ENCODE data around the gene PMFBP1. TPM values are rescaled to one million over a fixed set of nuclear protein-coding genes. Genes with fewer than 3 reads are reported as not detected.

PMFBP1 gene
- total and polyA plus RNA-seq, 2 experiments from 2014 or later: 2.6 to 3.3 TPM

GRCh38 chr16:72171236-72171635 lies 719 bp downstream of the PMFBP1 start:
- no peaks in the 10 kb centered on the region for H3K27me3 ChIP-seq (ENCODE audit: insufficient read depth)
- no peak overlapping the region for H3K4me3 Mint-ChIP-seq
- no peaks in the 10 kb centered on the region for H3K4me1 ChIP-seq (ENCODE audit: insufficient read depth)
- no peaks in the 10 kb centered on the region for H3K27me3 Mint-ChIP-seq (ENCODE audit: insufficient read depth, low read depth, poor library complexity)
- DNase-seq (ENCODE audit: low spot score) (no peak), ATAC-seq (no peak)
- no peaks in the 10 kb centered on the region for H3F3A ChIP-seq (replicated peaks; ENCODE audit: low read depth)
- H2AFZ ChIP-seq: no peak overlapping the region
- no peaks in the 10 kb centered on the region for H3K4me1 Mint-ChIP-seq
- no peak overlapping the region for H3K27ac ChIP-seq (ENCODE audit: low read depth)
- no peak overlapping the region for H3K4me3 ChIP-seq
- H3K9me3 Mint-ChIP-seq: no peaks in the 10 kb centered on the region; the same call in 1 of the 3 replicates
- no peaks in the 10 kb centered on the region for H3K36me3 ChIP-seq (ENCODE audit: insufficient read depth)
- no peak overlapping the region for H3K27ac Mint-ChIP-seq
- no peak for TF ChIP-seq JUNB (IDR thresholded peaks at IDR 0.05; ENCODE audit: unreplicated experiment)
- TF ChIP-seq, protein P1, sequence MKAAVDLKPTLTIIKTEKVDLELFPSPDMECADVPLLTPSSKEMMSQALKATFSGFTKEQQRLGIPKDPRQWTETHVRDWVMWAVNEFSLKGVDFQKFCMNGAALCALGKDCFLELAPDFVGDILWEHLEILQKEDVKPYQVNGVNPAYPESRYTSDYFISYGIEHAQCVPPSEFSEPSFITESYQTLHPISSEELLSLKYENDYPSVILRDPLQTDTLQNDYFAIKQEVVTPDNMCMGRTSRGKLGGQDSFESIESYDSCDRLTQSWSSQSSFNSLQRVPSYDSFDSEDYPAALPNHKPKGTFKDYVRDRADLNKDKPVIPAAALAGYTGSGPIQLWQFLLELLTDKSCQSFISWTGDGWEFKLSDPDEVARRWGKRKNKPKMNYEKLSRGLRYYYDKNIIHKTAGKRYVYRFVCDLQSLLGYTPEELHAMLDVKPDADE (IDR thresholded peaks at IDR 0.05): no peak
- TF ChIP-seq ZNF114 (CRISPR knock-in tag; IDR thresholded peaks at IDR 0.05): no peak
- TF ChIP-seq EZH2 (IDR thresholded peaks at IDR 0.05; ENCODE audit: low read depth, unreplicated experiment): no peak
- no peak for TF ChIP-seq ZNF462 (CRISPR knock-in tag; IDR thresholded peaks at IDR 0.05)
- no peak for TF ChIP-seq CREB1 (CRISPR knock-in tag; IDR thresholded peaks at IDR 0.05; ENCODE audit: low read depth)
- no peaks in the 10 kb centered on the region for H3K36me3 Mint-ChIP-seq (ENCODE audit: low read depth)
- no peak overlapping the region for H3K4me2 ChIP-seq
- no peaks in the 10 kb centered on the region for H4K20me1 ChIP-seq (replicated peaks; ENCODE audit: insufficient read depth)
- H3K9me2 ChIP-seq (ENCODE audit: insufficient read depth): peaks cover 8% of the 10 kb centered on the region; the same call in 1 of the 2 replicates
- no peaks in the 10 kb centered on the region for H3K79me2 ChIP-seq (replicated peaks; ENCODE audit: insufficient read depth)
